Activated CD8-positive, alpha-beta memory T cell treated with anti-CD3 and anti-CD28 coated beads for 4 hours (primary cell): Measurements from ENCODE around the gene OR52K1.
"Not testable (repeated sequence)": the region's sequence is repeated elsewhere in the genome, so short reads cannot be mapped to it uniquely, and the experiment has no call there.

Experiments used
- DNase-seq, 2 donors: peaks; one replicate each; pipeline ENCODE4 v3.0.0-alpha.2; 2020; ENCODE audit warnings: low read depth in 2 of 2

Gene OR52K1

DNA sequence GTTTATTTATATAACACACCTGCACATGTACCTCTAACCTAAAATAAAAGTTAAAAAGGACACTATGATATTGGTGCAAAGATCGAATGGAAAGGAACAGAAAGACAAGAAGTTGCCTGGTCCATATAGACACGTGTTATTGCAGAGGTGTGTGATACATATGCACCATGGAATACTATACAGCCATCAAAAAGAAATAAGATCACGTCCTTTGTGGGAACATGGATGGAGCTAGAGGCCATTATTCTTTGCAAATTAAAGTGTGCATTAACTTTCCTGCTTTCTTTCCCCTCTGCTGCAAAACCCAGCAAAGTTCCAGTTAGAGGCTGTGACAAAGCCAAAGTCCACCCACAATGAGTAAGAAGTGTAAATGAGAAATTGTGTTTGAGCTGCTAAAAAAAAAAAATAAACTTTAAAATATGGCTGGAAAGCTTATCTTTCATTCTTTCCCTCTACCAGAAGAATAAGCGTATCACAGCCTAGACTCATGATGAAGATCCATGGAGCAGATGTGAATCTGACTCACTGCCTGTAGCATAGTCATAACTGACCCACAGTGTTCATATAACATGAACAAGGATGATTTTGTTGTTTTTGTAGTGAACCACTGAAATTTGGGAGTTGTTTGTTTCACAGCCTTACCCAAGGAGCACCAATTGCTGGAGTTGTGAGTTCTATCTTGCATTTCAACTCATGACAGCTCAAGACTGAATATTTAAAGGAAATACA, 9.6 kb downstream of the OR52K1 start:
- no peak for DNase-seq

DNA sequence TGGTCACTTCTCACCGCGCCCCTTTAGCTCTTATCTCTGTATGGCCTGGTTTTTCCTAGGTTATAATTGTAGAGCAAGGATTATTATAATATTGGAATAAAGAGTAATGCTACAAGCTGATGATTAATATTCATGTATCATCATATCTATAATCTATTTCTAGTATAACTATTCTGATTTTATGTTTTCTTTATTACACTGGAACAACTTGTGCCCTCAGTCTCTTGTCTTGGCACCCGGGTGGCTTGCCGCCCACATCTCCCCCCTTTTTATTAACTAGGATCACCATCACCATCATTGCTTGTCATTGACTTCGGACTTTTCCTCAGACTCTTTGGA, 11.0 kb downstream of the OR52K1 start:
- no peak for DNase-seq

DNA sequence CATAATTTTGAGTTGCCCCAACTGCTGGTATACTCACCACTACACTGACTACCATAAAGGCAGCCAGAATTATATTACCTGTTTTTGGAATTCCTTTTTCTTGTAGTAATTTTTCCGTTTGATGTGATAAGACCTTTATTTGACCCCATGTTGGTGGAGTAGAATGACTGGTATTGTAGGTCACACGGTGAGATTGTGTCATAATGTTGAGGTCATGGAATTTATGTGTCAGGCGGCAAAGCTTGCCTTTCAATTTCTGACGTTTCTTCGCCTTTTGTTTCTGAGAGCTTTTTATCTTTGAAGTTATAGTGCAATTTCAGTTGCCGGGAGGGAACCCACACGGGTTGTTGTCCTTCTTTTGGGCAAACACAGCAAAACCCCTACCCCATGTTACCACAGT, 13.0 kb downstream of the OR52K1 start:
- DNase-seq = no peak

DNA sequence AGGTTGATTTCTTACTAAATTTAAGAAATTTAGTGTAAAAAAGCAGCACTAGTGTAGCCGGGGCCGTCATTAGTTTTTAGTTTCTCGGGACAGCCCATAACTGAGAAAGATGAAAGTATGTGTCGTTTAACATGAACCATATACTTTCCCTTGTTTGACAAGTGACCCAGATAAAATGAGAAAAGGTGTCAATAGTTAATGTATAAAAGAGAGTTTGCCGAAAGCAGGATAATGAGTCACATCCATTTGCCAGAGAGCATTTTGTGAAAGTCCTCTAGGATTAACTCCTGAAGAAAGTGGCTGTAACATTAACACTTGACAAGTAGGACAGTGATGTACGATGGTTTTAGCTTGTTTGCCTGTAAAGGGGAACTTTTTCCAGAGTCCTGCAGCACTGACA, 13.5 kb downstream of the OR52K1 start:
- DNase-seq = no peak

DNA sequence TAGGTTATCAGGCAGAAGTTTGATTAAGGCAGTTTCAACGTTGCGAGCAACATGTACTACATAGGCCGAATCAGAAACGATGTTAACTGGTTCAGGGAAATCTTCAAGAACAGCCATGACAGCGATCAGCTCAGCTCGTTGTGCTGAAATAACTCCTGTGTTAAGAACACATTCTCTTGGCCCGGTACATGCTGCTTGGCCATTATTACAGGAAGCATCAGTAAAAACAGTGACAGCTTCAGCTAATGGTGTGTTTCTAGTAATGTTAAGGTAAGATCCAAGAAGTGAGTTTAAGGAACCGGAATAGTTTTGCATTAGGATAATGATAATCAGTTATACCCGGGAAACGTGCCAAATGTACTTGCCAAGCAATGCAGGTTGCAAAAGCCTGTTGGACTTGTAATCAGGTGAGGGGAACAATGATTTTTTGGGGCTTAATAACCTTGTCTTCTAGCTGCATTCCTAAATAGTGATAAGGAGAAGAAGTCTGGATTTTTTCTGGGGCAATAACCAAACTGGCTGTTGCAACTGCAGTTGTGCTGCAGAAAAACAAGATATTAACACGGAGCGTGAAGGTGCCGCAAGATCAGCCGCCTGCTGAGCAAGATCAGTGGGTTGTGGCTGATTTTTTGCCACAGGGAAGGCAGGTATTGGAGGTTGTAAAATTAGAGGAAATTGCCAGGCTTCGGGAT, 14.3 kb downstream of the OR52K1 start:
- DNase-seq = no peak

DNA sequence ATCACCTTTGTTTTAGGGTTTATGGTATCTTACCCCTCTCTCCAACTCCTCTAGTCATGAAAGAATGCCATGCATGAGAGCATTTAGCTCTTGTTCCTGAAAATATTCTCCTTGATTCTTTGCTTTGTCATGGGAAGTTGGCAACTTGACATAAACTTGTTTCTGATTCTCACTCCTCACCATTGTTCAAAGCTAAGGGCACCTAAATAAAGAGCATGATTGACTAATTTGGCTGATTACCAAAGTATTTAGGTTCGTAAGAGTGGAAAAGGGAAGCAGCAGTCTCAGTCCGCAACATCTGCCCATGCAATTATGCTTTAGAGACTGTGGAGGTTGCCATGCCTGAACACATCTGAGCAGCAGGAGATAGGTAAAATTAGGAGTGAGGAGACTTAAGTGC, 26.4 kb downstream of the OR52K1 start:
- DNase-seq = no peak

DNA sequence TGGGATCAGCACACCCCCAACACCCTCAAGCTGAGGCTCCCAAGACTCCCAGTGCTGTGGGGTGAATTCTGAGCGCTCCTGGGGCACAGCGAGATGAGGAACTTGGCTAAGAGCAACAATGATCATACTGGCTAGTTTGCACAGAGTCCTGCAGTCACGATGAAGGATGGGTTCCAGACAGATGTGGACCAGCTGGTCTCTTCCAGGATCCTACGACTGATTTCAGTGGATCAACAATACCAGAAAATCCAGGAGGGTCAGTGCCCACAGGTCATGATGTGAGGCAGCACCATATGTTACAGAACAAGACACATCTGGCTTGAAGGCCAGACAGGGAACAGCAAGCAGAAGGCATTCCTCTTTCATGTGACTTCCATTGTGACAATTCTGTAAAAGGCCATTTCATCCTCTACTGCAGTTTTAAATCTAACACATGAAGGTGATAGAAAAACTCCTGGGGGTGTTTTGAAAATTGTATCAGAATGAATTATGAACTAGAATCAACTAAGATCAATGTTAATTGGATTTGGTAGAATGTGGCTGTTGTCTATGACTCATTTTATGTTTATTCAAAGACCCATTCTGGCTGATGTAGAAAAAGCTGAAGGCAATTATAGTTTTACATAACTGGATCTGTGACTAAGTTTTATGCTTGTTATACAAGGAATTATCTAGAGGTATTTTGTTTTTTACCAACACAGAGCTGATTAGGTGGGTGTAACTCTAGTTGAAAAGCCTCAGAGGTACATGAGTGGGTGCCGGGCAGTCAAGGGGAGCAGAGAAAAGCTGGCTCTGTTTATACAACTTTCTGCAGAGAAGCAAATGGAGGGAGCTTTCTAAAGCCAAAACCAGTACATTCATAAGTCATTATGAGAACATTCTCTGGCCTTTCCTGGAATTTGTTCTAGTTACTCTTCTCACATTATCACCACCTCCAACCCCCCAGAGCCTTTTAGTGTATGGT, 29.1 kb downstream of the OR52K1 start:
- no peak for DNase-seq

DNA sequence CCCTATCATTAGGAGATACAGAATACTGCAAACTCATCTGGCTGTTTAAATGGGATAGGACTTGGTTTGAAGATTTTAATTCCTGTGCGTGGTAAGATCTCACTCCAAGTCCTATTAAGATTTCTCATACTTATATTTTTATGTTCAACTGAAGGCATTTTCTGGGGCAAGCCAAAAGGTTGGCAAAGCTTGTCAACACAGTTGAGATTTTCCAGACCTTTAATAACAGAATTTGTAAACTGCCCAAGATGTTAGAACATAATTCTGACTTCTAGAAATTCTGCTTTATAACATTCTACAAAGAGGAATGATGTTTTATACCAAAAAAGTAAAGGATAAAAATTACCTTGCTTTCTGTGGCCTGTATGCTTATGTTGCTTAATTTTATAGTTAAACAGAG, 31.8 kb downstream of the OR52K1 start:
- no peak for DNase-seq

DNA sequence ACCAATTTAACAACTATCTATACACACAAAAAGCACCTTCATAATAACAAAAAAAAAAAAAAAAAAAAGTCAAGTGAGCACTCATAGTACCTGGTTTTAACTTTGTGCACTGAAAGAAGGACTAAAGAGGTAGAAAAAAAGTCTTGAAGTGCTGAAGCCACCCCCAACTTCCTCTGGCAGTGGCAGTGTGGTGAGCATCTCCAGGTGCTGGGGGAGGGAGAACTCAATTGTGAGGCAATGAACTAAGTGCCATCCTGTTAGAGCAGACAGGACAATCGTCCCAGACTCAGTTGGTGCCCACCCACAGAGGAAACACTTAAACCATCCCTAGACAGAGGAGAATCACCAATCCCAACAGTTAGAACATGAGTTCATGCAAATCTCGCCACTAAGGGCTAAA, 39.9 kb downstream of the OR52K1 start:
- DNase-seq = no peak

DNA sequence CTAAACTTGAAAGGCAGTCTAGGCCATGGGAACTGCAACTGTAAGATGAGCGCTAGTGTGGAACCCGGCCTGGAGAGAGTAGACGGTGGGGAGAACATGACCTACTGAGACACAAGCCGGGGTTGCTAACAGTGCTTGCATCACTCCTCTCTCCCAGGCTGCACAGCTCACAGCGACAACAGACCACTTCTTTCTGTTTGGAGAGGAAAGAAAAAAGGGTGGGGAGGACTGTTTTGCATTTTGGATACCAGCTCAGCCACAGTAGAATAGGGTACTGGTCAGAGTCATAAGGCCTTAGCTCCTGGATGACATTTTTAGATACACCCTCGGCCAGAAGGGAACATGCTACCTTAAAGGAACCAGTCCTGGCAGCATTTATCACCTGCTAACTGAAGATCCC, 40.3 kb downstream of the OR52K1 start:
- DNase-seq = no peak

DNA sequence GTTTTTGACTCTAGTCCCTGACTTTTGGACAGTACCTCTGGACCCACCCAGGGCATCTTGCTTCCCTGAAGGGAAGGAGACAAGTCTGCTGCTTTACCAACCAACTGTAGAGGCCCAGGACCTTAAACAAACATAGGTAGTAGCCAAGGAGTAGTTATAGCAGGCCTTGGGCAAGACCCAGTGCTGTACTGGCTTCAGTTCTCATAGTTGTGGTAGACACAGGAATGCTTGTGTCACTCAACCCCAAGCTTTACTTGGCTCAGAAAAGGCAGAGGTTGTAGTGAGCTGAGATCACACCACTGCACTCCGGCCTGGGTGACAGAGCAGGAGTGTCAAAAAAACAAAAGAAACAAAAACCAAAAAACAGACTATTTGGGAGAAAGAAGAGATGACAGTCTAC, 41.2 kb downstream of the OR52K1 start:
- DNase-seq = no peak

DNA sequence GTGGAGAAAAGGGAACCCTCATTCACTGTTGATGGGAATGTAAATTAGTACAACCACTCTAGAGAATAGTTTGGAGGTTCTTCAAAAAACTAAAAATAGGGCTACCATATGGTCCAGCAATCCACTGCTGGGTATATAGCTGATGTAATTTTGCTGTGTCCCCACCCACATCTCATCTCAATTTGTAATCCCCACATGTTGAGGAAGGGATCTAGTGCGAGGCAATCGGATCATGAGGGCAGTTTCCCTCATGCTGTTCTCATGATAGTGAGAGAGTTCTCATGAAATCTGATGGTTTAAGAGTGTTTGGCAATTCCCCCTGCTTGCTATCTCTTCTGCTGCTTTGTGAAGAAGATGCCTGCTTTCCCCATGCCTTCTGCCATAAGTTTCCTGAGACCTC, 45.5 kb downstream of the OR52K1 start:
- no peak for DNase-seq

DNA sequence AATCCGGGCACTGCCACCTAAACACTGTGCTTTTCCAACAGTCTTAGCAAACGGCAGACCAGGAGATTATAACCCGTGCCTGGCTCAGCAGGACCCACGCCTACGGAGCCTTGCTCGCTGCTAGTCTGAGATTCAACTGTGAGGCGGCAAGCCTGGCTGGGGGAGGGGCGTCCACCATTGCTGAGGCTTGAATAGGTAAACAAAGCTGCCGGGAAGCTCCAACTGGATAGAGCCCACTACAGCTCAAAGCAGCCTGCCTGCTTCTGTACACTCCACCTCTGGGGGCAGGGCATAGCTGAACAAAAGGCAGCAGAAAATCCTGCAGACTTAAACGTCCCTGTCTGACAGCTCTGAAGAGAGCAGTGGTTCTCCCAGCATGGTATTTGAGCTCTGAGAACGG, 49.2 kb downstream of the OR52K1 start:
- DNase-seq = not testable (repeated sequence)

DNA sequence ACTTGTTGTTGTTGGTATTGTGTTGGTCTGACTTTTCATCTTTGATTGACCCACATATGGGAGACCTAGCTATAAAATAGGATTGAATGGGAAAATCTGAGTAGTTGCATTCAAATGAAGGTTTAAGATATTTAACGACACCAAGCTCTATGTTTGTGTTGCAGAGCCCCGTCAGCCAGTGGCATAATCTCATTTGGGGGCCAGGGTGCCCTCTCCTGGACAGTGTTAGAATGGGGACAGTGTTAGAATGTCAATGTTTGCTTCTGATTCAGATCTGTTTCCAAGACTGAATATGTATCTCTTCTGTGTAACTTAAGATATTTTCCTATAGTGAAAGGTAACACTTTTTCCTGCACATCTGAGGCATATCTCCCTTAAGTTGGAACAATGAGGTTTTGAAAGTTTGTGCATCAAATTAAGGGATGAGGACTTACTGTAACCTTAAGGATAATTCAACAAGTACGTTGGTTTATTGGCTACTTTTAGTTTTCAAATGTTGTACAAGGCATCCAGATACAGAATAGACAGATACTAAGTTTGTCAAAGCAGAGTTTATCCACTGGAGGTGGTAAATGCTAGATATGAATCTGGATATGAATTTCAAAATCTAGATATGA, 57.3 kb downstream of the OR52K1 start:
- DNase-seq = peak in 1 of 2 donors; percentile 12

DNA sequence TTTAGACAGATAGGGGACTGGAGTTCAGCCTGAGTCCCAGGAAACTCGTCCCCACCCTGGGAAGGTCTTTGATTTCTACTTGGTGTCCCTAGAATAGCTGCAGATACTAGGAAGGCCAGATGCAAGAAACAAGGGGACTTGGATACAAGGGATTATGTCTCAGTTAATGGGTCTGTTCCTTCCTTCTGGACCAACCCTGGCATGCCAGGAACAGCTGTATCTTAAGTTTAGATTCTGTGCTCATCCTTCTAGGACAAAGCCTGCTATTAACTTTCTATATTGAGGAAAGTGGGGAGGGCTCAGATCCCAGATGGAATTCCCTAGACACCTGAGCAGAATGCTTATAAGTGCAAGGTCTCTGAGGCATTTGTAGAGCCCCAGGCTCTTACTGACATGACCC, 58.6 kb downstream of the OR52K1 start:
- DNase-seq = no peak
